ENCODE data around the gene TMEM92.

- TF ChIP-seq GATA2 (IDR thresholded peaks at IDR 0.05; ENCODE audit: low read depth, low read length), result no peak
- no peak for TF ChIP-seq GATA3 (IDR thresholded peaks at IDR 0.05; ENCODE audit: low read depth, low read length)
Measured at GRCh38 chr17:50280068-50280467, 5.8 kb downstream of the TMEM92 start.

All from SH-SY5Y (cell line).